GM19351 (cell line): ENCODE data around the gene TMEM156.
A peak's percentile ranks its signal among the peaks of the same experiment; 100 is the strongest.
"Not testable (repeated sequence)": the region's sequence is repeated elsewhere in the genome, so short reads cannot be mapped to it uniquely, and the experiment has no call there.

Experiments
- ATAC-seq: cut with Tn5 transposase; IDR thresholded peaks from one replicate; pipeline ENCODE4 v1.9.1; 2021; ENCODE audit warnings: mild to moderate bottlenecking, moderate library complexity; ENCODE audit not compliant: unreplicated experiment

The TMEM156 gene

DNA sequence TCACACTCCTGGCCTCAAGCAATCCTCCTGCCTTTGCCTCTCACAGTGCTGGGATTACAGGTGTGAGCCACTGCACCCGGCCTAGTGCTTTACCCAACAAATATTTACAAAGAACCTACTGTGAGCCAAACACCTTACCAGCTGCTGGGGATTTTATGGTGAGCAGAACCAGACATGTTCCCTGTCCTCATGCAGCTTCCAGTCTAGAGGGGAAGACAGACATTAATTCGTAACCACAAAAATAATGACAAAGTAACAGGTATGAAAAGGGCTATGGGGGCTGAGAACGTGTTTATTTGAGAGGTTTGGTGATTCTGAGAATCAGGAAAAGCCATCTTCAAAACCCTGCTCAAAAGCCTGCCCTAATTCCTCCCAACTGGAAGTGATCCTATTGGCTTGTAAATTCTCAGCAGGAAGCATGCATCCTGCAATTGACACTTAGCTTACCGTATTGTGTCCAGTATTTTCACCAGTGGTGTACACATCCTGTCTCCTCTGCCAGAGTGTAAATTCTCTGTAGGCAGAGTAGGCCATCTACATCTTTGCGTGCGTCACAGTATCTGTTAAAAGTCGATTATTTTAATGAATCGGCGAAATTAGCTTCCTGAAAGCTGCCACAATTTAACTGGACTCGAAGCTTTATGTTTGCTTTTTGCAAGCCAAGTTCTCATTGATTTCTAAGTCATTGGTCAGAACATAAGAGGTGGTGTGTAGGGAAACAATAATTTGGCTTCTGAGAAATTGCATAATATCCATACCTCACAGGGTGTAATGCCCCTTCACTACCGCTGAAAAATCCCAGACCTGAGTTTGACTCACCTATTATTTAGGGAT is 67.0 kb downstream of the TMEM156 start:
- no peak for ATAC-seq

DNA sequence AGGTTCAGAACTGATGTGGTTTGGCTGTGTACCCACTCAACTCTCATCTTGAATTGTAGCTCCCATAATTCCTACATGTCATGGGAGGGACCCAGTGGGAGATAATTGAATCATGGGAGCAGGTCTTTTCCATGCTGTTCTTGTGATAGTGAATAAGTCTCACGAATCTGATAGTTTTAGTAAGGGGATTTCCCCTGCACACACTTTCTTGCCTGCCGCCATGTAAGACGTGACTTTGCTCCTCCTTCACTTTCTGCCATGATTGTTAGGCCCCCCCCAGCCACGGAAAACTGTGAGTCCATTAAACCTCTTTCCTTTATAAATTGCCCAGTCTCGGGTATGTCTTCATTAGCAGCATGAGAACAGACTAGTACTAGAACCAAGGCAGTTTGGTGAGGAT is 73.0 kb downstream of the TMEM156 start:
- ATAC-seq = not testable (repeated sequence)

- no peak for ATAC-seq
These were observed 73.6 kb downstream of the TMEM156 start for GRCh38 chr4:38958453-38959190.

- no peak for ATAC-seq
These were observed 74.3 kb downstream of the TMEM156 start for GRCh38 chr4:38957893-38958292.

DNA sequence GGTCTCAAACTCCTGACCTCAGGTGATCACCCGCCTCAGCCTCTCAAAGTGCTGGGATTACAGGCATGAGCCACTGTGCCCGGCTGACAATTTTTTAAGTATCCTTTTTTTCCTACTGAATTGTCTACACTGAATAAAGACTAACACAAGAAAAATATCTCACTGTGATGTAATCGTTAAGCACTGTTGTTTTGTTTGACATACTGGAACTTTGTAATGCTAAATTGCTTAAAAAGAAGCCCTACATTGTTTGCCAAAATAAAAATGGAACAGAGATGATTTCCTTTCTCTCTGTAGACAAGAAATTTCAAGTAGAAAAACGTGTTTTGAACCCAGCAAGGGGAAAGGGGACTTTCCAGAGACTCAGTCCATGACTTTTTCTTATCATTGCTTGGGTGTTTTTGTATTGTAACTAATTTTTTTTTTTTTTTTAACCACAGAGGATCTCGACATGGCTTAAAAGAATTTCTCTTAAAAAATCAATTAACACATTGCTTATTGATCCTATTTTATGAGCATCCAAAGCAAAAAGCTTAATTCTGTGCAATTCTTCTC is 74.9 kb downstream of the TMEM156 start:
- ATAC-seq = no peak

GRCh38 chr4:38955957-38956356 is 76.3 kb downstream of the TMEM156 start:
- ATAC-seq = no peak

GRCh38 chr4:38954727-38955126 is 77.5 kb downstream of the TMEM156 start:
- no peak for ATAC-seq

DNA sequence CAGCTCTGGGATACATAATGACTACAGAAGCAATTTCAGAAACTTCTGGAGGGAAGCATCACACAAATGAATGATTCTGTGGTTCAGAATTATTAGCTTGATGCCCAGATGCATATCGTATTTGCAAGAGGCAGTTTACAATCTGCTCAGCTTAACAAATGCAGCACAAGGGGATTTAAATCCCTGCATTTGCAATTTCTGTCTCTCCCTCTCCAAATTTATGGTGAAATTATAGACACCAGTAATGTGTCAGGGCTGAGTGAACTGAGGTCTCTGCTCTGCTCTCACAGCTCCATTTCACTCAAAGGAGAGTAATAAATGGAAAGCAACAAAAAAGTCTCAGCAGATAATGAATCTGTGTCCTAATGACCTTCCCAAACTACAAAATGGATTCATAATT is 80.2 kb downstream of the TMEM156 start:
- ATAC-seq = no peak

- no peak for ATAC-seq
These were observed 80.6 kb downstream of the TMEM156 start for GRCh38 chr4:38951598-38951997.

- no peak for ATAC-seq
These were observed 81.5 kb downstream of the TMEM156 start for GRCh38 chr4:38950734-38951133.

DNA sequence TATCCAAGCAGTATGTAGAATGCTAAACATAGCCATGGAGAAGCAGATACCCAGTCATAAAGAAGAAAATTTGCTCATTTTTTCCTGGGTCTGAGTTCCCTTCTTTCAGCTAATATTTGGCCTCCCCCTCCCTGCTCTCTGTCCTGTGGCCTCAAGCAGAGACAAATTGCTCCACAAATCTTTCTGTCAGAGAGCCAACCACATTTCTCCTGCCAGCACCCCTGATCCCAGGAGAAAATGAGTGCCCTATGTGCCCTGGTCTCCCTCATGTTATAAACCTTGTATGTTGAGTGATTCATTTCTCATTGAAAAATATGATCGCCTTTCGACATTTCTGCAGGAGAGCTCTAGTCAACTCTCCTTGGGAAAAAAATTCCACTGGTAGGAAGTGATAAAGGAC is 82.0 kb downstream of the TMEM156 start:
- ATAC-seq = no peak

- ATAC-seq = no peak
These were observed 82.7 kb downstream of the TMEM156 start for GRCh38 chr4:38949411-38950051.

- no peak for ATAC-seq
These were observed 83.7 kb downstream of the TMEM156 start for GRCh38 chr4:38948551-38948950.

DNA sequence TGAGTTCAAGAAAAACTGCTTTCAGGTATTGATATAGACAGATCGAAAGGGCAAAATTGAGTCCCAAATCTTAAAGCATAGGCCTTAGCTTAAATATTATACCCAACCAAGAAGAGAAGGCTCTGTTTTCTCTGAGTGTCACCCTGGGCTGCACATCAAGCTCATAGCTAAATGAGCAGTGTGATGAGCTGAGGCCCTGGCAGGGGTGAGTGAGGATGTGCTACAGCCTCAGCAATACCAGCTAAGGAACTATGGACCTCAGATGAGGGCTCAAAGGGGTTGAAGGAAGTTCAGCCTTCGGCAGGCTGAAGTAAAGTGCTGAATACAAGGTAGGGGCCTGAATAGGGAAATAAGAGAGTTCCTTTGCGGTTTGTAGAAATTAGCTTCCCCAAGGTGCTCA is 85.3 kb downstream of the TMEM156 start:
- ATAC-seq = no peak

- ATAC-seq = no peak
These were observed 87.8 kb downstream of the TMEM156 start for GRCh38 chr4:38944440-38944839.

DNA sequence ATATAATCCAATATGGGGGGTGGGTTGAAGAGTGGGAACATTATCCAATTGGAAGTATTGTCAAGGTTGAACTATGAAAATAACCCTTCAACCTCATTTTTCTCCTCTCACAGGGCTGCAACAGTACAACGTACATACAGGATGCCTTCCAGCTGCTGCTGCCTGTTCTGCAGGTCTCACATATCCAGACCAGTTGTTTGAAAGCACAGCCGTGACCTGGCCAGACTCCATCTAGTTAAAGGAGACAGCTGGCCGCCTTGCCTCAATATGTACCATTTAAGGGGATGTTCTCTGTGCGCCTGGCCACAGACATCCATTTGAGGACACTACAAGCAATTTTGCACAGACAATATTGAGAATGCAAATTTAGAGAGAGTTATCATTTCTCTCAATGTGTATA is 88.9 kb downstream of the TMEM156 start:
- ATAC-seq = no peak

GRCh38 chr4:38941906-38942305 is 90.3 kb downstream of the TMEM156 start:
- ATAC-seq = not testable (repeated sequence)

- ATAC-seq = no peak
These were observed 91.7 kb downstream of the TMEM156 start for GRCh38 chr4:38940476-38940875.

DNA sequence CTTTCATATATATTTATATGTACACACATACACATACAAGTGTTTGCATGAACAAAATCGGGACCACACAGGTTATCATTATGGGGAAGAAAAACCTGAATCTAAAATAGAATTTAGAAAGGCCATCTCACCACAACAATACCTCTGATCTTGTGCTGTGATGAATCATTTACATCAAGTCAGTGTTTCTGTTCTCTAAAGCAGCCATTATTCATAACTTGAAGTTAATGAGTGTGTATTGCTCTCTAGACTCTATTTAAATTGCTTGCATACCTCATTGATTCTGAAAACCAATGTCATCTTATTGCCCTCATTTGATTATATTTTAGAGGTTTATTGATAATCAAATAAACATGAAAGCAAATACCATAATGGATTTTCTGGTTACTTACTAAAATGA is 93.0 kb downstream of the TMEM156 start:
- ATAC-seq = peak; percentile 94

DNA sequence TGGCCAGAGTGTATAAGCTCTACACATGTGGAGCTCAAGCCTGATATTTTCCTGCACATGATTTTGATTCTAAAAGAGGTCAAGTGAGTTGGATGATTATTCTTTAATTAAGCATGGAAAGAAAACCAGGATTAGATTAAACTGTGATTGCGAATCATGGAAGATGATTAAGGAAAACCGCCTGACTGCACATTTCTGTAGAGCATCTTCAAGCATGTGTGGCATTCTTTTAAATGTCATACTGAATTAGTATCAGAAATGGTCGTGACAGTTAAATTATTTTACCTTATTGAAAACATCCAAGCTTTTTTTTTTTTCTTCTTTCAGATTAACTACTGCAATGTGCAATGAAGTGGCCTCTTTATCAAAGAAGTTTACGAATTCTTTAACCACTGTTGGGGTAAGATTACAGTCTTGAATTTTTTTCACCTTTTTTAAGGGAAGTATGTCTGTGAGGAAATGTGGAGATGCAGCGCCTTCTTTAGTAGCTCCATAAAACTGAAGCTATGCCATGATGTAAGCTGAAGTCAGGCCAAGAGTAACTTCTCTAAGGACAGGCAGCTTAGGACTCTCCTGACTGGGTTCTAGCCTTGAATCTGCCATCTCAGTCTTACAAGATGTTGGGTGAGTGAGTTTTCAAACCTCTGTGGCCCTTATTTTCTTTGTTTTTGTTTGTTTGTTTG is 96.7 kb downstream of the TMEM156 start:
- no peak for ATAC-seq

- no peak for ATAC-seq
These were observed 101.1 kb downstream of the TMEM156 start for GRCh38 chr4:38931125-38931524.
